ENCODE measurements around the gene EIF2A. TPM values are rescaled to one million over a fixed set of nuclear protein-coding genes. Genes with fewer than 3 reads are reported as not detected.

EIF2A gene
- total RNA-seq, 4 donors from 2014 or later, result 98.4 to 178 (median 140) TPM

- 84 to 87% methylated on average over 3 to 7 of the region's 7 CpGs for WGBS, 2 donors (ENCODE audit: low coverage in 1 of 2)
- Histone ChIP-seq H3K4me1 (no peaks in the 10 kb centered on the region), H3K36me3 (peaks cover 7 to 53% of the 10 kb centered on the region in 2 donors), H3K9me3 (no peaks in the 10 kb centered on the region), H3K27me3 (no peaks in the 10 kb centered on the region), H3K4me3 (no peak overlapping the region), H3K27ac (no peak overlapping the region)
- no peak for ATAC-seq
- TF ChIP-seq EP300 (IDR thresholded peaks at IDR 0.05) (no peak), POLR2A (IDR thresholded peaks at IDR 0.05) (no peak), CTCF (IDR thresholded peaks at IDR 0.05) (no peak), POLR2AphosphoS5 (IDR thresholded peaks at IDR 0.05) (no peak)
Observed at GRCh38 chr3:150631515-150632221, 85.1 kb downstream of the EIF2A start.

GRCh38 chr3:150635076-150635475, 88.5 kb downstream of the EIF2A start:
- Histone ChIP-seq H3K36me3 (peaks cover 0 to 20% of the 10 kb centered on the region in 2 donors), H3K27ac (no peak overlapping the region), H3K9me3 (no peaks in the 10 kb centered on the region), H3K4me3 (no peak overlapping the region), H3K4me1 (no peaks in the 10 kb centered on the region), H3K27me3 (no peaks in the 10 kb centered on the region)
- TF ChIP-seq POLR2A (IDR thresholded peaks at IDR 0.05) (no peak), EP300 (IDR thresholded peaks at IDR 0.05) (no peak), CTCF (IDR thresholded peaks at IDR 0.05) (no peak), POLR2AphosphoS5 (IDR thresholded peaks at IDR 0.05) (no peak)
- 40 to 45% methylated on average over 6 of the region's 6 CpGs for WGBS, 2 donors (ENCODE audit: low coverage in 1 of 2)
- no peak for ATAC-seq

GRCh38 chr3:150635526-150635925, 88.9 kb downstream of the EIF2A start:
- Histone ChIP-seq H3K27me3 (no peaks in the 10 kb centered on the region), H3K27ac (no peak overlapping the region), H3K4me1 (no peaks in the 10 kb centered on the region), H3K9me3 (no peaks in the 10 kb centered on the region), H3K4me3 (no peak overlapping the region), H3K36me3 (peaks cover 0 to 16% of the 10 kb centered on the region in 2 donors)
- 89 to 100% methylated on average over 1 of the region's 1 CpG for WGBS, 2 donors (ENCODE audit: low coverage in 1 of 2)
- ATAC-seq, result no peak
- TF ChIP-seq EP300 (IDR thresholded peaks at IDR 0.05), result no peak
- TF ChIP-seq CTCF (IDR thresholded peaks at IDR 0.05), result no peak
- no peak for TF ChIP-seq POLR2A (IDR thresholded peaks at IDR 0.05)
- TF ChIP-seq POLR2AphosphoS5 (IDR thresholded peaks at IDR 0.05), result no peak

Other genes with a start within 250 kb of the EIF2A start
- 10 to 100 TPM; 15.4 to 30.0 (median 26.0) TPM for gene TSC22D2, start 138.5 kb upstream of the EIF2A start, total RNA-seq
- gene SERP1, start 291 bp upstream of the EIF2A start, total RNA-seq, result 100 to 1,000 TPM in 3 of 4 donors, 10 to 100 TPM in 1; 72.8 to 187 (median 154) TPM
- 100 to 1,000 TPM in 2 of 4 donors, 10 to 100 TPM in 2; 46.1 to 167 (median 97.2) TPM for gene SELENOT, start 56.5 kb downstream of the EIF2A start, total RNA-seq
- gene ERICH6, start 157.1 kb downstream of the EIF2A start, total RNA-seq, result not detected
- 10 to 100 TPM; 26.0 to 36.1 (median 28.5) TPM for gene SIAH2, start 216.4 kb downstream of the EIF2A start, total RNA-seq

Data from gastroesophageal sphincter (tissue), 4 donors.